GM19025 (cell line): ENCODE results near the gene SLC25A12.

Source experiments
- ATAC-seq: cut with Tn5 transposase; IDR thresholded peaks from one replicate; pipeline ENCODE4 v1.9.1; 2021; ENCODE audit warnings: mild to moderate bottlenecking, low read depth, moderate library complexity; ENCODE audit not compliant: unreplicated experiment

Gene SLC25A12

DNA sequence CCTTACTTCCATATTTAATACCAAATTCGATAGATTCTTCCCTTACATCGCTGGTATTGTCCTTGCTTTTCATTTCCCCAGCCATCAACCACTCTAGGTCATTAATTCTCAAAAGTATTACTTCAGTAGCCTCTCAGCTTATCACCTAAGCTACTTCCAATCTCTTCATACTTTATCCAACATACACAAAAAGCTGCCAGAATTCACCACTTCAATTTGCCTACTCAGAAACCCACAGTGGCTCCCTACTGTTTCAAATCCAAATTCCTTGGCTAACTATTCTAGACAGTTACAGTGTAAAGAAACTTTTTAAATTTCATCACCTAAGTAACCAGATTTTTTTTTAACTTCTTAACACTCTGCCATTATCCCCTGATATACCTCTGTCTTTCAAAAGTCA is 4.7 kb downstream of the SLC25A12 start:
- ATAC-seq, result no peak

DNA sequence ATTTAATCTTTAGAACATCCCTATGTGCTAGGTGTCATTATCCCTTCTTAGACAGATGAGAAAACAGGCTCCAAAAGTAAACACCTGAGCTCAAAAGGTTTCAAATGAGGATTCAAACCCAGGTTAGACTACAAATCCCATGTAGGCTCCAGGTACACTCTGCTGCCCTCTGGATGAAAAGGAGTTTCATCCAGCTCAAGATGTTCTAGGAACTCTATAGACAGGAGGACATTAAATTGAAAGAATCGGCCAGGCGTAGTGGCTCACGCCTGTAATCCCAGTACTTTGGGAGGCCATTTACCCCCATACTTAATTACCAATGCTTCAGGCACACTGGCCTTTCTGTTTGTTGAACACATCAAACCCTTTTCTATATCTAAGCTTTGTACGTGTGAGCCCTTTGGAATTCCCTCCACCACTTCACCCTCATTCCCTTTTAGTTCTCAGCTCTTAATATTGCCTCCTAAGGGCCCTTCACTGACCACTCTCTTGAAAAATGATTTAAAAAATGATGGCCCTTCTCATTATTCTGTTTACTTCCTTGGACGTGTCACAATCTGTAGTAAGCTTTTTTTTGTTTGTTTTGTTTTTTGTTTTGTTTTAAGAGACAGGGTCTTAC is 10.7 kb downstream of the SLC25A12 start:
- no peak for ATAC-seq

- ATAC-seq, result peak; percentile 66
These were observed 11.8 kb downstream of the SLC25A12 start for GRCh38 chr2:171882089-171882769.

- no peak for ATAC-seq
These were observed 13.3 kb downstream of the SLC25A12 start for GRCh38 chr2:171880774-171881173.

GRCh38 chr2:171879865-171880264 is 14.2 kb downstream of the SLC25A12 start:
- no peak for ATAC-seq

- ATAC-seq, result no peak
These were observed 15.5 kb downstream of the SLC25A12 start for GRCh38 chr2:171878481-171878993.

- no peak for ATAC-seq
These were observed 19.1 kb downstream of the SLC25A12 start for GRCh38 chr2:171874963-171875362.

GRCh38 chr2:171874517-171874916 is 19.5 kb downstream of the SLC25A12 start:
- no peak for ATAC-seq

DNA sequence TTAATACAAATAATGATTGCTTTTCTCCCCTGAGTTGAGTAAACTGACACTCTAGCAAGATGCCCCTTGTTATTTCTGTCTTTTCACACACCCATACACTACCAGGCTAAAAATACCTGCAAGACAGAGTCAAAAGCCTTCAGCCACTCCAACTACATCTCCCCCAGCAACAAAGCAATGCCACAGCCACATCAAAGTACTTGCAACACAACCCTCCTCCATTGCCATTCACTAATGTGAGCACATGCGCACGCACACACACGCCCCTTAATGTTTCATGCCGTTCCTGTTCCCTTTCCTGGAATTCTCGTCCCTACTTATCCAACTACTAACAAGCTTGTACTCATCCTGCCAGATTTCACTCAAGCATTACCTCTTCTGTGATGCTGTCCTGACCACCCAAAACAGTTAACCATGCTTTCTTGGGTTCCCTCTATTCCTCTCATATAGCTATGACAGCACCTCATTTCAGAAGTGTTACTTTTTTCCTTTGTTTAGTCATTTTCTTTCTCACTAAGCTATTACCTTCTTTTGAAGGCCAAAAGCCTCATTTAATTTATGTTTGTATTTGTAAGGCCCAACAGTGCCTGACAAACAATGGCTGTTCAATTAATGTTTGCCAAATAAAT is 29.6 kb downstream of the SLC25A12 start:
- no peak for ATAC-seq

- ATAC-seq, result no peak
These were observed 31.5 kb downstream of the SLC25A12 start for GRCh38 chr2:171862501-171862900.

GRCh38 chr2:171858397-171858958 is 35.6 kb downstream of the SLC25A12 start:
- ATAC-seq, result no peak

- ATAC-seq, result no peak
These were observed 38.6 kb downstream of the SLC25A12 start for GRCh38 chr2:171855401-171855800.

GRCh38 chr2:171852366-171852888 is 41.6 kb downstream of the SLC25A12 start:
- ATAC-seq, result no peak

GRCh38 chr2:171847627-171848026 is 46.4 kb downstream of the SLC25A12 start:
- no peak for ATAC-seq

DNA sequence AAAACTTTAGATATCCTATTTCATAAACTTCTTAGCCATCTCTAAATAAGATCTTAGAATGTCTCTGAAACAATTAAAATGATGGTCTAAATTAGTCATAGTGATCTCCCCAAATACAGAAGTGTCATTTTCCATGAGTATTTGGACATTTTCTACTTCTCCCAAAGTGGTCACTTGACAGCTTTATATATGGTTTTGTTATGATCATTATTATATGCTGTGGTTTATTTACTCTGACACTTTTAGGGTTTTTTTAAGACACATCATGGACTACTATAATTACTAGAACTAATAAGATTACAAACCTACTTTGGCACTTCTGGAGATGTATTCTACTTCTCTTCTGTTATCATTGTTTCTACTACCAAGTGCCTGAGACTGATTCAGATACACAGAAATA is 47.1 kb downstream of the SLC25A12 start:
- ATAC-seq, result no peak

DNA sequence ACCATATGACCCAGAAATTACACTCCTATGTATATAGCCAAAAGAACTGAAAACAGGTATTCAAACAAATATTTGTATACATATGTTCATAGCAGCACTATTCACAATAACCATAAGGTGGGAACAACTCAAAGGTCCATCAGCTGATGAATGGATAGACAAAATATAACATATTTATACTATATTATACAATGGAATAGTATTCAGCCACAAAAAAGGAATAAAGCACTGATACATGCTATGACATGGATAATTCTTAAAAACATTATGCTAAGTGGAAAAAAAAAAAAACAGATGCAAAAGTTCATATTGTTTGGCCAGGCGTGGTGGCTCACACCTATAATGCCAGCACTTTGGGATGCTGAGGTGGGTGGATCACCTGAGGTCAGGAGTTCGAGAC is 52.0 kb downstream of the SLC25A12 start:
- ATAC-seq, result no peak

- no peak for ATAC-seq
These were observed 56.3 kb downstream of the SLC25A12 start for GRCh38 chr2:171837736-171838135.

GRCh38 chr2:171836146-171836910 is 57.7 kb downstream of the SLC25A12 start:
- ATAC-seq, result no peak

DNA sequence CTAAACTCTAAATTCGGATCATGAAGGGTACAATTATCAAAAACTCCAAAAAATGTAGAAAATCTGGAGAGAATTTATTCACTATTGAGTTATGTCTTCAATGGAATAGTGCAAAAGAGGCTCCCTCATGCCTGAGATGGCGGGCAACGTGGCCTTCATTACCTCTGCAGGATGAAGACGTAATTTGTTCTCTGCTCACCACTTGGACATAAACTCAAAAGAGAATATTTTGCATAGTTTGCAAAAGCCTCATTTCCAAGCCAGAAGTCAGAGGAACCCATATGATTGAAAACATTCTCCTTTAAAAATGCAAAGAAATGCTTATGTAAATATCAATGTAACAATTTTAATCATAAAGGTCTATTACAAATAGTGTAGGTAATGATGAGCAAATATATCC is 58.7 kb downstream of the SLC25A12 start:
- ATAC-seq, result no peak

- no peak for ATAC-seq
These were observed 59.8 kb downstream of the SLC25A12 start for GRCh38 chr2:171834286-171834685.
